Nephron progenitor cell (in vitro differentiated cells): Measurements from ENCODE around the gene NINJ2.
"Not testable (repeated sequence)": the region's sequence is repeated elsewhere in the genome, so short reads cannot be mapped to it uniquely, and the experiment has no call there.

ENCODE experiments used
- DNase-seq: peaks from one replicate; pipeline ENCODE4 v3.0.0; 2021
- H3K27ac Mint-ChIP-seq: 2 replicates; pipeline ENCODE4 v1.8.0; 2021; ENCODE audit warnings: mild to moderate bottlenecking, moderate library complexity, mixed read lengths
- H3K27me3 Mint-ChIP-seq: 2 replicates; pipeline ENCODE4 v1.8.0; 2021; ENCODE audit warnings: mild to moderate bottlenecking, low read depth, mixed read lengths; ENCODE audit not compliant: poor library complexity
- H3K36me3 Mint-ChIP-seq: 2 replicates; pipeline ENCODE4 v1.8.0; 2021; ENCODE audit warnings: low read depth, mixed read lengths
- H3K4me1 Mint-ChIP-seq: 2 replicates; pipeline ENCODE4 v1.8.0; 2021; ENCODE audit warnings: mixed read lengths
- H3K4me3 Mint-ChIP-seq: 2 replicates; pipeline ENCODE4 v1.8.0; 2021; ENCODE audit warnings: mild to moderate bottlenecking, moderate library complexity, mixed read lengths
- H3K9me3 Mint-ChIP-seq: 2 replicates; pipeline ENCODE4 v1.8.0; 2021; ENCODE audit warnings: mild to moderate bottlenecking, moderate library complexity, mixed read lengths
- CTCF ChIP-seq: fragments of 200-600 bp; sonication (generic); IDR thresholded peaks from 2 replicates; pipeline ENCODE4 v1.5.0; 2021; ENCODE audit warnings: antibody characterized with exemption

The NINJ2 gene

GRCh38 chr12:663293-663871 lies at the start of gene NINJ2:
TSS of gene NINJ2 (minus strand) at chr12:663445. CDS start at chr12:663360, 85 bp downstream.
- no peaks in the 10 kb centered on the region for H3K36me3 Mint-ChIP-seq
- peaks cover 3% of the 10 kb centered on the region for H3K27me3 Mint-ChIP-seq
- H3K4me3 Mint-ChIP-seq, result no peak within 1 kb of the TSS
- peaks cover 55% of the 10 kb centered on the region for H3K4me1 Mint-ChIP-seq
- peak; percentile 12 for DNase-seq
- peak within 1 kb of the TSS; percentile 74 for H3K27ac Mint-ChIP-seq
- TF ChIP-seq CTCF, result no peak
- H3K9me3 Mint-ChIP-seq, result no peaks in the 10 kb centered on the region

GRCh38 chr12:712172-712863 lies 49.1 kb upstream of the NINJ2 start:
- Mint-ChIP-seq H3K27me3 (peaks cover 16% of the 10 kb centered on the region), H3K4me3 (no peak overlapping the region), H3K4me1 (peaks cover 5% of the 10 kb centered on the region), H3K27ac (peak overlapping the region; percentile 48), H3K9me3 (no peaks in the 10 kb centered on the region), H3K36me3 (no peaks in the 10 kb centered on the region)
- DNase-seq, result no peak
- no peak for TF ChIP-seq CTCF

- H3K4me3 Mint-ChIP-seq, result no peak overlapping the region
- H3K27me3 Mint-ChIP-seq, result peaks cover 17% of the 10 kb centered on the region
- DNase-seq, result no peak
- no peaks in the 10 kb centered on the region for H3K9me3 Mint-ChIP-seq
- H3K27ac Mint-ChIP-seq, result peak overlapping the region; percentile 74
- H3K4me1 Mint-ChIP-seq, result peaks cover 5% of the 10 kb centered on the region
- no peaks in the 10 kb centered on the region for H3K36me3 Mint-ChIP-seq
- no peak for TF ChIP-seq CTCF
Observed at GRCh38 chr12:709455-710020, 46.3 kb upstream of the NINJ2 start.

GRCh38 chr12:708084-708483 lies 44.8 kb upstream of the NINJ2 start:
- H3K9me3 Mint-ChIP-seq, H3K27ac Mint-ChIP-seq, H3K36me3 Mint-ChIP-seq, H3K4me3 Mint-ChIP-seq, DNase-seq: not testable (repeated sequence)
- Mint-ChIP-seq H3K4me1 (peaks cover 10% of the 10 kb centered on the region), H3K27me3 (peaks cover 13% of the 10 kb centered on the region)

- Mint-ChIP-seq H3K4me3 (no peak overlapping the region), H3K36me3 (no peaks in the 10 kb centered on the region), H3K9me3 (no peaks in the 10 kb centered on the region), H3K27me3 (peaks cover 7% of the 10 kb centered on the region), H3K4me1 (peaks cover 26% of the 10 kb centered on the region), H3K27ac (peak overlapping the region; percentile 79)
- no peak for DNase-seq
- no peak for TF ChIP-seq CTCF
Observed at GRCh38 chr12:704516-705242, 41.4 kb upstream of the NINJ2 start.

GRCh38 chr12:701896-702539 lies 38.8 kb upstream of the NINJ2 start:
- H3K27ac Mint-ChIP-seq, result no peak overlapping the region
- H3K9me3 Mint-ChIP-seq, result peaks cover 15% of the 10 kb centered on the region
- DNase-seq, result no peak
- no peak for TF ChIP-seq CTCF
- H3K27me3 Mint-ChIP-seq, result peaks cover 4% of the 10 kb centered on the region
- peaks cover 27% of the 10 kb centered on the region for H3K4me1 Mint-ChIP-seq
- H3K4me3 Mint-ChIP-seq, result no peak overlapping the region
- H3K36me3 Mint-ChIP-seq, result no peaks in the 10 kb centered on the region
